Adrenal gland (tissue), 5 donors: ENCODE measurements around the gene REG1B.

Source experiments
- CTCF ChIP-seq, 6 experiments: fragments of 450-650 bp in 4 of 6; fragments of 200-600 bp in 2 of 6; sonication (generic) in 1 of 6; IDR thresholded peaks; 1 replicate in 5 of 6; 2 replicates in 1 of 6; pipeline versions ENCODE4 v1.5.1 to v1.8.0; 2016 to 2021; ENCODE audit warnings: antibody characterized with exemption in 6 of 6, mild to moderate bottlenecking in 2 of 6, moderate library complexity in 1 of 6
- POLR2A ChIP-seq, 2 donors: fragments of 450-650 bp; IDR thresholded peaks; one replicate each; pipeline ENCODE4 v1.6.1; 2017; ENCODE audit warnings: antibody characterized with exemption in 2 of 2, mild to moderate bottlenecking in 2 of 2, moderate library complexity in 1 of 2
- donor health status: DM: no; HTN: no; CAD: no.

DNA sequence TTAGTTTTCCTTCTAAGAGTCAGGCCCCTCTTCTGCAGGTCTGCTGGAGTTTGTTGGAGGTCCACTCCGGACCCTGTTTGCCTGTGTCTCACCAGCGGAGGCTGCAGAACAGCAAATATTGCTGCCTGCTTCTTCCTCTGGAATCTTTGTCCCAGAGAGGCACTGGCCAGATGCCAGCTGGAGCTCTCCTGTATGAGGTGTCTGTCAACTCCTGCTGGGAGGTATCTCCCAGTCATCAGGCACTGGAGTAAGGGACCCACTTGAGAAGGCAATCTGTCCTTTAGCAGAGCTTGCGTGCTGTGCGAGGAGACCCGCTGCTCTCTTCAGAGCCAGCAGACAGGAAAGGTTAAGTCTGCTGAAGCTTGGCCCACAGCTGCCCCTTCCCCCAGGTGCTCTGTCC is 4.8 kb downstream of the REG1B start:
- TF ChIP-seq CTCF (IDR thresholded peaks at IDR 0.05) = no peak
- TF ChIP-seq POLR2A (IDR thresholded peaks at IDR 0.05) = no peak
